Keratinocyte (primary cell): ENCODE results near the gene TKT.

Experiments used
- EZH2 ChIP-seq: IDR thresholded peaks from one replicate; pipeline ENCODE4 v1.6.1; 2012; ENCODE audit warnings: inconsistent platforms, mild to moderate bottlenecking, low read length, moderate library complexity
- TF ChIP-seq, protein P1 (sequence below), 3 experiments: IDR thresholded peaks in 1 of 3; conservative IDR thresholded peaks in 1 of 3; optimal IDR thresholded peaks in 1 of 3; 2 replicates in 2 of 3; 3 replicates in 1 of 3; pipeline versions ENCODE3 to v1.5.1; 2011; ENCODE audit warnings: low read length in 3 of 3, mild to moderate bottlenecking in 3 of 3, moderate library complexity in 2 of 3, control low read depth in 1 of 3, inconsistent platforms in 1 of 3; ENCODE audit not compliant: insufficient read depth in 2 of 3; ENCODE audit errors: extremely low read depth in 1 of 3

DNA sequence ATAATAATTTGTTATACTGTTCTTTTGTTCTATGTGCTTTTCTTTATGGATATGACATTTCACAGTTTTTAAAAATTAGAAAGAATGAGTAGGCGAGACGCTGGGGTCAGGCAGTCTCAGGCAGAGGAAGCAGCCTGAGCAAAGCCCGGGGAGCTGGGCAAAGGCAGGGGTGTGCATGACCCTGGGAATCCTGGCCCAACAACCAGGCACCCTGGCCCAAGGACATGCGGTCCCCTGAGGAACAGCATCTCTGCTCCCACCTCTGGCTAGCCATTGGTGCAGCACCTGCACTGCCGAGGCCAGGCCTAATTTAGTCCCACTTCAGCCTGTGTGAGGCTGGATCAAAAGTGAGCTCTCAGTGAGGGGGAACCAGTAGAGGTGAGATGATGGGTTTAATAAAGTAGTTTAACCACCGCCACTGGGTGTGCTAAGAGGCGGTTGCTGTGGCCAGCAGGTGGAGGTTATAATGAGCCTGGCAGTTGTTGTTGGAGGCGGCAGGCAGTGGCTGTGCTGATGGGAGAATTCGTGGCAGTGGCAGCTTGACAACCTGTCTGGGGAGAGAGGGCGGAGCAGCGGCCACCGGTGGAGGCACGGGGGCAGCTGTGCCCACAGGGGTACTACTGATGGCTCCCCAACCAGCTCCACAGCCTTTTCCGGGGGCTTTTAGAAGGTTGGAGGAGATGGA is 53.3 kb downstream of the TKT start:
- TF ChIP-seq, protein P1, sequence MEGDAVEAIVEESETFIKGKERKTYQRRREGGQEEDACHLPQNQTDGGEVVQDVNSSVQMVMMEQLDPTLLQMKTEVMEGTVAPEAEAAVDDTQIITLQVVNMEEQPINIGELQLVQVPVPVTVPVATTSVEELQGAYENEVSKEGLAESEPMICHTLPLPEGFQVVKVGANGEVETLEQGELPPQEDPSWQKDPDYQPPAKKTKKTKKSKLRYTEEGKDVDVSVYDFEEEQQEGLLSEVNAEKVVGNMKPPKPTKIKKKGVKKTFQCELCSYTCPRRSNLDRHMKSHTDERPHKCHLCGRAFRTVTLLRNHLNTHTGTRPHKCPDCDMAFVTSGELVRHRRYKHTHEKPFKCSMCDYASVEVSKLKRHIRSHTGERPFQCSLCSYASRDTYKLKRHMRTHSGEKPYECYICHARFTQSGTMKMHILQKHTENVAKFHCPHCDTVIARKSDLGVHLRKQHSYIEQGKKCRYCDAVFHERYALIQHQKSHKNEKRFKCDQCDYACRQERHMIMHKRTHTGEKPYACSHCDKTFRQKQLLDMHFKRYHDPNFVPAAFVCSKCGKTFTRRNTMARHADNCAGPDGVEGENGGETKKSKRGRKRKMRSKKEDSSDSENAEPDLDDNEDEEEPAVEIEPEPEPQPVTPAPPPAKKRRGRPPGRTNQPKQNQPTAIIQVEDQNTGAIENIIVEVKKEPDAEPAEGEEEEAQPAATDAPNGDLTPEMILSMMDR (optimal IDR thresholded peaks at IDR 0.05 in 1 of 3, IDR thresholded peaks at IDR 0.05 in 1 of 3, conservative IDR thresholded peaks at IDR 0.05 in 1 of 3; ENCODE audit: extremely low read depth in 1 of 3, insufficient read depth in 2 of 3, low read length in 3 of 3): no peak
- no peak for TF ChIP-seq EZH2
